K562 (cell line): Measurements from ENCODE around the gene NEUROG3. TPM values are rescaled to one million over a fixed set of nuclear protein-coding genes. Genes with fewer than 3 reads are reported as not detected.

Experiments used
- ATAC-seq: fragments of 200-7000 bp; cut with Tn5 transposase; 3 replicates; pipeline ENCODE4 v1.9.1; 2020; ENCODE audit warnings: moderate library complexity
- BruUV-seq: library from RNA; stranded (reverse); fragments of 400-500 nt; replicated peaks from 2 replicates; lab custom pipeline; 2021; lab: Mats Ljungman, UMichigan
- CTCF ChIA-PET: fragments of 300-600 bp; formaldehyde crosslinking; extraction: SDS; loops from one replicate; lab custom pipeline; 2021; ENCODE audit warnings: low intra/inter-chr PET ratio; lab: Yijun Ruan, JAX
- POLR2A ChIA-PET: fragments of 300-600, 350-650 bp; sonication (Branson Sonifier 250); formaldehyde crosslinking; extraction: SDS; loops from one replicate; lab custom pipeline; 2021; ENCODE audit warnings: antibody characterized with exemption, inconsistent platforms; lab: Yijun Ruan, JAX
- DNase-seq, 4 experiments: peaks; one replicate each; pipeline versions ENCODE4 v3.0.0 to v3.0.0-alpha.2; 2011 to 2018; ENCODE audit warnings: low spot score in 3 of 4, mixed read lengths in 3 of 4; ENCODE audit errors: extremely low read depth in 1 of 4
- FAIRE-seq: peaks from 2 replicates; lab custom pipeline; 2011; peaks lifted over from hg19 to GRCh38; lab: Jason Lieb, UNC
- H2AFZ ChIP-seq: 2 replicates; pipeline ENCODE4 v1.6.0; 2011; ENCODE audit warnings: low read depth, low read length, control low read depth, inconsistent platforms
- H3K27ac ChIP-seq: fragments of 200-600 bp; 3 replicates; pipeline ENCODE4 v1.8.0; 2011; ENCODE audit warnings: low read depth, mild to moderate bottlenecking, control low read depth, inconsistent platforms, low read length, moderate library complexity, mixed read lengths; ENCODE audit errors: extremely low read depth
- H3K27me3 ChIP-seq, 2 experiments: fragments of 300-600 bp in 1 of 2; 2 replicates in 1 of 2; 3 replicates in 1 of 2; pipeline versions ENCODE4 v1.6.0 to v1.8.0; 2011; ENCODE audit warnings: inconsistent platforms in 2 of 2, low read length in 2 of 2, mild to moderate bottlenecking in 1 of 2, mixed read lengths in 1 of 2, moderate library complexity in 1 of 2; ENCODE audit not compliant: control insufficient read depth in 2 of 2, insufficient read depth in 2 of 2
- H3K36me3 ChIP-seq: fragments of 300-600 bp; 3 replicates; pipeline ENCODE4 v1.8.0; 2011; ENCODE audit warnings: mild to moderate bottlenecking, low read length, inconsistent platforms; ENCODE audit not compliant: control insufficient read depth, insufficient read depth
- H3K4me1 ChIP-seq, 2 experiments: fragments of 200-600 bp in 1 of 2; replicated peaks in 1 of 2; 2 replicates in 1 of 2; 3 replicates in 1 of 2; pipeline versions ENCODE4 v1.5.1 to v1.8.0; 2011; ENCODE audit warnings: inconsistent platforms in 2 of 2, low read length in 2 of 2, mild to moderate bottlenecking in 1 of 2, mixed read lengths in 1 of 2, moderate library complexity in 1 of 2; ENCODE audit not compliant: control insufficient read depth in 2 of 2, insufficient read depth in 2 of 2
- H3K4me2 ChIP-seq: 2 replicates; pipeline ENCODE4 v1.6.1; 2011; ENCODE audit warnings: low read length, control low read depth, inconsistent platforms, mixed read lengths; ENCODE audit not compliant: insufficient read depth
- H3K4me3 ChIP-seq: fragments of 200-600 bp; sonication (generic), shearing (Covaris generic); 2 replicates; pipeline ENCODE4 v1.5.1; 2016; ENCODE audit warnings: control low read depth, inconsistent platforms
- H3K79me2 ChIP-seq: fragments of 200-600 bp; 3 replicates; pipeline ENCODE4 v1.8.0; 2011; ENCODE audit warnings: low read length, inconsistent platforms; ENCODE audit not compliant: control insufficient read depth, insufficient read depth
- H3K9ac ChIP-seq, 2 experiments: 2 replicates each; pipeline versions ENCODE4 v1.6.0 to v1.6.1; 2011; ENCODE audit warnings: low read depth in 2 of 2, low read length in 2 of 2, control low read depth in 1 of 2, inconsistent platforms in 1 of 2, mild to moderate bottlenecking in 1 of 2, mixed read lengths in 1 of 2; ENCODE audit not compliant: insufficient read depth in 1 of 2
- H3K9me1 ChIP-seq: one replicate; pipeline ENCODE4 v1.6.0; 2011; ENCODE audit warnings: inconsistent platforms, mild to moderate bottlenecking, low read length, moderate library complexity; ENCODE audit not compliant: control insufficient read depth, insufficient read depth
- H3K9me3 ChIP-seq: replicated peaks from 2 replicates; pipeline ENCODE4 v1.5.1; 2011; ENCODE audit warnings: low read depth, low read length, inconsistent platforms; ENCODE audit not compliant: control insufficient read depth, insufficient read depth
- H4K20me1 ChIP-seq: replicated peaks from 2 replicates; pipeline ENCODE4 v1.6.1; 2011; ENCODE audit warnings: low read length, inconsistent platforms, mixed read lengths; ENCODE audit not compliant: control insufficient read depth, insufficient read depth
- BCL6 ChIP-seq: fragments of 250-450 bp; sonication (Bioruptor Pico); IDR thresholded peaks from 2 replicates; pipeline ENCODE4 v1.4.0; 2020
- HNRNPH1 ChIP-seq: fragments of 200-400 bp; formaldehyde crosslinking; optimal IDR thresholded peaks from 2 replicates; pipeline ENCODE3; 2017; ENCODE audit warnings: low read depth, mild to moderate bottlenecking, low read length, moderate library complexity
- MTF1 ChIP-seq: fragments of 250-450 bp; sonication (Bioruptor Pico); IDR thresholded peaks from 2 replicates; pipeline ENCODE4 v1.9.0; 2021; ENCODE audit warnings: moderate library complexity, mild to moderate bottlenecking, inconsistent platforms, borderline replicate concordance
- NFYB ChIP-seq: IDR thresholded peaks from 2 replicates; pipeline ENCODE4 v1.6.1; 2011; ENCODE audit warnings: mild to moderate bottlenecking, moderate library complexity; ENCODE audit not compliant: insufficient read length; ENCODE audit errors: extremely low read depth
- PCBP1 ChIP-seq: fragments of 200-400 bp; formaldehyde crosslinking; IDR thresholded peaks from 2 replicates; pipeline ENCODE4 v1.6.1; 2018; ENCODE audit warnings: mild to moderate bottlenecking, low read depth, low read length; ENCODE audit not compliant: poor library complexity, severe bottlenecking
- RAD51 ChIP-seq: fragments of 450-650 bp; IDR thresholded peaks from 2 replicates; pipeline ENCODE4 v1.7.1; 2016; ENCODE audit warnings: low read depth, mild to moderate bottlenecking, borderline replicate concordance
- SREBF2 ChIP-seq: sonication (generic); formaldehyde crosslinking; IDR thresholded peaks from 2 replicates; pipeline ENCODE4 v1.4.0; 2020; ENCODE audit warnings: mild to moderate bottlenecking, missing genetic modification reagents
- ZNF263 ChIP-seq: sonication (generic); formaldehyde crosslinking; IDR thresholded peaks from 2 replicates; pipeline ENCODE4 v1.8.0; 2022; ENCODE audit warnings: mild to moderate bottlenecking, missing genetic modification reagents, borderline replicate concordance
- WGBS: fragments of 100-300 bp; shearing (Covaris generic); methylation state at CpG from one replicate; pipeline ENCODE4 v1.1.6; 2016; ENCODE audit warnings: low coverage, mixed read lengths; ENCODE audit not compliant: insufficient coverage; ENCODE audit errors: missing lambda C conversion rate; 5-methylcytosine and 5-hydroxymethylcytosine counted together
- in situ Hi-C: fragments of 300-500 bp; cut with MboI; formaldehyde crosslinking; loops from 4 replicates; pipeline ENCODE4 v1.15.0; 2018; ENCODE audit warnings: inconsistent platforms, mixed read lengths
- intact Hi-C: fragments of 100-400 bp; cut with micrococcal nuclease; formaldehyde crosslinking; loops from 2 replicates; pipeline ENCODE4 v1.14.2; 2022
- polyA plus RNA-seq, 8 experiments: library from polyadenylated mRNA; depleted of rRNA in 4 of 8; stranded (reverse) in 5 of 8; unstranded in 3 of 8; fragments of >200 nt; fragmentation: Nextera tagmentation in 2 of 8; fragmentation: Illumina TruSeq in 1 of 8; extraction: Ambion mirVana in 2 of 8; extraction: Trizol in 1 of 8; gene quantifications; 2 replicates each; pipeline versions ENCODE4 v1.2.1 to v1.2.3, GENCODE V29; 2011 to 2014; ENCODE audit warnings: inconsistent platforms in 1 of 8, missing spikeins in 1 of 8
- total RNA-seq, 7 experiments: library from RNA; depleted of rRNA in 6 of 7; stranded (reverse); fragments of >200 nt in 6 of 7; fragmentation: Illumina TruSeq in 2 of 7; extraction: Trizol in 2 of 7; gene quantifications; 2 replicates each; pipeline versions ENCODE4 v1.2.1 to v1.2.3, GENCODE V29; 2011 to 2021; ENCODE audit warnings: low replicate concordance in 1 of 7
- TF ChIP-seq, protein P1 (sequence below): sonication (generic); formaldehyde crosslinking; IDR thresholded peaks from 2 replicates; pipeline ENCODE4 v1.5.0; 2020; ENCODE audit warnings: missing genetic modification reagents
- TF ChIP-seq, protein P2 (sequence below): fragments of 450-650 bp; formaldehyde crosslinking; IDR thresholded peaks from 2 replicates; pipeline ENCODE4 v1.4.0; 2020; ENCODE audit warnings: mild to moderate bottlenecking, mixed read lengths
- TF ChIP-seq, protein P3 (sequence below): sonication (generic); formaldehyde crosslinking; IDR thresholded peaks from 2 replicates; pipeline ENCODE4 v1.9.0; 2022; ENCODE audit warnings: mild to moderate bottlenecking, missing genetic modification reagents
- TF ChIP-seq, protein P4 (sequence below): sonication (generic); formaldehyde crosslinking; IDR thresholded peaks from 2 replicates; pipeline ENCODE4 v1.8.0; 2022; ENCODE audit warnings: mild to moderate bottlenecking, missing genetic modification reagents

Gene NEUROG3
- total and polyA plus RNA-seq, 9 of the 15 experiments (the other 6 are each of a cell fraction or from before 2014, with no cell fraction given) = not detected

DNA sequence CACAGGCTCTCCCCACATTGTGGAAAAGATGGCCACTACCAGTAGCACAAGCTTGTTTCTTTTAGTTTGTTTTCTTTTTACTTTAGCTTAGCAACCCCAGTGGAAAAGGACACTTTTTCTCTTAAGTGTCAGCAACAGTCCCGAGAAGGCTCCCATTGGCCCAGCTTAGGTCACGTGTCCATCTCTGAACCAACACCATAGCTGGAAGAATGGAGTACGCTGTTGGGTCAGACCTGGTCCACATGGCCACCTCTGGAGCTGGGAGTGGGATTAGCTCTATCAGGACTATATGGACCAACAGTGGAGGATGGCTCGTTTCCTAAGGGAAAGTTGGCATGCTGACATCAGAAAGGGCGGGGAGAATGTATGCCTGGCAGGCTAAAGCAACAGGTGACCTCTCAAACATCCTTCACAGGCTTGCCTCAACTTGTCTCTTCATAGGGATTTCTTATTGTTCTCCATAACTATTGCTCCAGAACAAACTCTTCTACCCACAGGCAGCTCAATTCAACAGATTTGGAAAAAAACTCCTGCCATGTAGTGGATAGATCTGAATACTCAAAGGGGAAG, 27.6 kb upstream of the NEUROG3 start:
- ATAC-seq (no peak), FAIRE-seq (no peak), DNase-seq (no peak)
- no peak overlapping the region for H2AFZ ChIP-seq
- H3K4me1 ChIP-seq = no peaks in the 10 kb centered on the region
- no peaks in the 10 kb centered on the region for H3K36me3 ChIP-seq
- no peaks in the 10 kb centered on the region for H3K27me3 ChIP-seq
- H3K4me3 ChIP-seq = no peak overlapping the region
- no peak overlapping the region for H3K4me2 ChIP-seq
- H3K79me2 ChIP-seq = no peaks in the 10 kb centered on the region
- ChIA-PET CTCF (no interaction called here), POLR2A (interaction anchor here (0.6 kb wide), 1 partner anchor 293 kb away, joined by 4 read pairs; no protein-coding TSS in a partner anchor)
- in situ Hi-C loops (no loop called here), intact Hi-C loops (no loop called here)
- H4K20me1 ChIP-seq = no peaks in the 10 kb centered on the region
- no peaks in the 10 kb centered on the region for H3K9me3 ChIP-seq
- no TSS peak for BruUV-seq
- 0% methylated on average over 5 of the region's 5 CpGs for WGBS
- no peaks in the 10 kb centered on the region for H3K9me1 ChIP-seq
- no peak overlapping the region for H3K9ac ChIP-seq
- H3K27ac ChIP-seq = no peak overlapping the region
- TF ChIP-seq, protein P1, sequence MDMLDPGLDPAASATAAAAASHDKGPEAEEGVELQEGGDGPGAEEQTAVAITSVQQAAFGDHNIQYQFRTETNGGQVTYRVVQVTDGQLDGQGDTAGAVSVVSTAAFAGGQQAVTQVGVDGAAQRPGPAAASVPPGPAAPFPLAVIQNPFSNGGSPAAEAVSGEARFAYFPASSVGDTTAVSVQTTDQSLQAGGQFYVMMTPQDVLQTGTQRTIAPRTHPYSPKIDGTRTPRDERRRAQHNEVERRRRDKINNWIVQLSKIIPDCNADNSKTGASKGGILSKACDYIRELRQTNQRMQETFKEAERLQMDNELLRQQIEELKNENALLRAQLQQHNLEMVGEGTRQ (CRISPR knock-in tag) = peak; percentile 66
- TF ChIP-seq BCL6 (CRISPR knock-in tag) = no peak
- TF ChIP-seq HNRNPH1 = no peak
- TF ChIP-seq PCBP1 = no peak
- TF ChIP-seq, protein P2, sequence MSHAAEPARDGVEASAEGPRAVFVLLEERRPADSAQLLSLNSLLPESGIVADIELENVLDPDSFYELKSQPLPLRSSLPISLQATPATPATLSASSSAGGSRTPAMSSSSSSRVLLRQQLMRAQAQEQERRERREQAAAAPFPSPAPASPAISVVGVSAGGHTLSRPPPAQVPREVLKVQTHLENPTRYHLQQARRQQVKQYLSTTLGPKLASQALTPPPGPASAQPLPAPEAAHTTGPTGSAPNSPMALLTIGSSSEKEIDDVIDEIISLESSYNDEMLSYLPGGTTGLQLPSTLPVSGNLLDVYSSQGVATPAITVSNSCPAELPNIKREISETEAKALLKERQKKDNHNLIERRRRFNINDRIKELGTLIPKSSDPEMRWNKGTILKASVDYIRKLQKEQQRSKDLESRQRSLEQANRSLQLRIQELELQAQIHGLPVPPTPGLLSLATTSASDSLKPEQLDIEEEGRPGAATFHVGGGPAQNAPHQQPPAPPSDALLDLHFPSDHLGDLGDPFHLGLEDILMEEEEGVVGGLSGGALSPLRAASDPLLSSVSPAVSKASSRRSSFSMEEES (CRISPR knock-in tag) = peak; percentile 38
- TF ChIP-seq RAD51 = peak; percentile 80
- TF ChIP-seq NFYB = peak; percentile 19
- no peak for TF ChIP-seq MTF1 (CRISPR knock-in tag)
- TF ChIP-seq, protein P3, sequence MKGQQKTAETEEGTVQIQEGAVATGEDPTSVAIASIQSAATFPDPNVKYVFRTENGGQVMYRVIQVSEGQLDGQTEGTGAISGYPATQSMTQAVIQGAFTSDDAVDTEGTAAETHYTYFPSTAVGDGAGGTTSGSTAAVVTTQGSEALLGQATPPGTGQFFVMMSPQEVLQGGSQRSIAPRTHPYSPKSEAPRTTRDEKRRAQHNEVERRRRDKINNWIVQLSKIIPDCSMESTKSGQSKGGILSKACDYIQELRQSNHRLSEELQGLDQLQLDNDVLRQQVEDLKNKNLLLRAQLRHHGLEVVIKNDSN (CRISPR knock-in tag) = peak; percentile 66
- no peak for TF ChIP-seq SREBF2 (CRISPR knock-in tag)
- no peak for TF ChIP-seq ZNF263
- TF ChIP-seq, protein P4, sequence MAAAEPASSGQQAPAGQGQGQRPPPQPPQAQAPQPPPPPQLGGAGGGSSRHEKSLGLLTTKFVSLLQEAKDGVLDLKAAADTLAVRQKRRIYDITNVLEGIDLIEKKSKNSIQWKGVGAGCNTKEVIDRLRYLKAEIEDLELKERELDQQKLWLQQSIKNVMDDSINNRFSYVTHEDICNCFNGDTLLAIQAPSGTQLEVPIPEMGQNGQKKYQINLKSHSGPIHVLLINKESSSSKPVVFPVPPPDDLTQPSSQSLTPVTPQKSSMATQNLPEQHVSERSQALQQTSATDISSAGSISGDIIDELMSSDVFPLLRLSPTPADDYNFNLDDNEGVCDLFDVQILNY (CRISPR knock-in tag) = no peak
